ENCODE data around the gene RALY. TPM values are rescaled to one million over a fixed set of nuclear protein-coding genes. Genes with fewer than 3 reads are reported as not detected.

Gene RALY
- total RNA-seq, 4 donors from 2014 or later: 71.6 to 166 (median 149) TPM

DNA sequence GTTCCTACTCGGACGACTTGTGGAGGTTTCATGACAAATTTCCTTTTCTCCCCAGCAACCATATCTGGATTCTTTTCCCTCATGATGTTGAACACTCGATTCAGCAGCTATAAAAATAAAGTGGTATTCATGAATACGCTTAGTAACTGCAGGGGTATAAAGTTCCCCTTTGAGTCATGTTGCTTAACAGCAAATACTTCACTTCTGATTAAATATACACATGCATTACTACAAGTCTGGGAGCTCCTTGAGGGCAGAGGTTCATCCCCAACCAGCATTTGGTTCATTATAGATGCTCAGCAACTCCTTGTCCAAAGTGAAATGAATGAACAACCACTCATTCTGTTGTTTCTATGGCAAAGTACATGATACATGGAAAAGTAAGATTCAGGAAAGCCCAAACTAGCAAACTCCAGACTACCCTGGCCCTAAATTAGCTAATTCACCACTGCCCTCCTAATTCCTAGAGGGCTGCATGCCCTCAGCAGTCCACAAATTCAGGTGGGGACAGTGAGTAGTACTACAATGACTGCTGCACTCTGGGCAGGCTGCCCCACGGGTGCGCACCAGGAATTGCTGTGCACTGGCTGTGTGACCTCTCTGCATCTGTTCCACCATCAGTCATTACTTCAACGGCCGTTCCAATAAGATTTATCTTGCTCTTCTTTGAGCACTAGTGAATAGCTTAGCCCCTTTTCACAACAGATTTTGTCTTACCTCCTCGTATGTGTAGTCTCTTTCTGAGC lies 103.2 kb downstream of the RALY start:
- 85 to 87% methylated on average over 8 to 9 of the region's 9 CpGs for WGBS, 2 donors (ENCODE audit: low coverage in 1 of 2)
- Histone ChIP-seq H3K9me3 (no peaks in the 10 kb centered on the region), H3K4me1 (no peaks in the 10 kb centered on the region), H3K4me3 (no peak overlapping the region), H3K27me3 (no peaks in the 10 kb centered on the region), H3K36me3 (peaks cover 0 to 68% (median 32%) of the 10 kb centered on the region in 4 donors), H3K27ac (no peak overlapping the region)
- TF ChIP-seq, protein P1, sequence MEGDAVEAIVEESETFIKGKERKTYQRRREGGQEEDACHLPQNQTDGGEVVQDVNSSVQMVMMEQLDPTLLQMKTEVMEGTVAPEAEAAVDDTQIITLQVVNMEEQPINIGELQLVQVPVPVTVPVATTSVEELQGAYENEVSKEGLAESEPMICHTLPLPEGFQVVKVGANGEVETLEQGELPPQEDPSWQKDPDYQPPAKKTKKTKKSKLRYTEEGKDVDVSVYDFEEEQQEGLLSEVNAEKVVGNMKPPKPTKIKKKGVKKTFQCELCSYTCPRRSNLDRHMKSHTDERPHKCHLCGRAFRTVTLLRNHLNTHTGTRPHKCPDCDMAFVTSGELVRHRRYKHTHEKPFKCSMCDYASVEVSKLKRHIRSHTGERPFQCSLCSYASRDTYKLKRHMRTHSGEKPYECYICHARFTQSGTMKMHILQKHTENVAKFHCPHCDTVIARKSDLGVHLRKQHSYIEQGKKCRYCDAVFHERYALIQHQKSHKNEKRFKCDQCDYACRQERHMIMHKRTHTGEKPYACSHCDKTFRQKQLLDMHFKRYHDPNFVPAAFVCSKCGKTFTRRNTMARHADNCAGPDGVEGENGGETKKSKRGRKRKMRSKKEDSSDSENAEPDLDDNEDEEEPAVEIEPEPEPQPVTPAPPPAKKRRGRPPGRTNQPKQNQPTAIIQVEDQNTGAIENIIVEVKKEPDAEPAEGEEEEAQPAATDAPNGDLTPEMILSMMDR (IDR thresholded peaks at IDR 0.05): no peak
- TF ChIP-seq EP300 (IDR thresholded peaks at IDR 0.05; ENCODE audit: low read depth) (no peak), POLR2A (IDR thresholded peaks at IDR 0.05) (no peak), POLR2AphosphoS5 (IDR thresholded peaks at IDR 0.05) (no peak)
- intact Hi-C loops (cut with DNase I; ENCODE audit: low total_unique reads): no loop called here
- in situ Hi-C loops (cut with MboI; ENCODE audit: low pct_ligation_motif_present in 1 of 4, low pct_unique_long_range_greater_than_20kb in 1 of 4, low sequenced_read_pairs in 3 of 4): no loop called here
- no peak for DNase-seq

DNA sequence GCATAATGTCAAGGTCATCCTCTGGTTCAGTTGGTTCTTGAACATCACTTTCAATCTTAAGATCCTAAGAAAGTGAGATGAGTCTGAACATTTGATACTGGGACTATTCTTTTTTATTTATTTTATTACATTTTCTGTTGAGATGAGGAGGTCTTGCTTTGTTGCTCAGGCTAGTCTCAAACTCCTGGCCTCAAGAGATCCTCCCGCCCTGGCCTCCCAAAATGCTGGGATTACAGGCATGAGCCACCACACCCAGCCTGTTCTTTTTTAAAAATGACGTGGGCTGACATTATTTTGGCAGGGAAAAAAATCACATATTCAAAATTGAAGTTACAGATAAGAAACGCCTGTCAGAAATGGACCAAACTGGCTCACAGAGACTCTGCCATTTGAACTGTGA lies 104.9 kb downstream of the RALY start:
- Histone ChIP-seq H3K27me3 (no peaks in the 10 kb centered on the region), H3K4me1 (no peaks in the 10 kb centered on the region), H3K27ac (no peak overlapping the region), H3K4me3 (no peak overlapping the region), H3K9me3 (no peaks in the 10 kb centered on the region), H3K36me3 (peaks cover 0 to 68% (median 33%) of the 10 kb centered on the region in 4 donors)
- DNase-seq: no peak
- in situ Hi-C loops (cut with MboI; ENCODE audit: low pct_ligation_motif_present in 1 of 4, low pct_unique_long_range_greater_than_20kb in 1 of 4, low sequenced_read_pairs in 3 of 4): no loop called here
- WGBS, 2 donors (ENCODE audit: low coverage in 1 of 2): 80 to 88% methylated on average over 3 of the region's 3 CpGs
- intact Hi-C loops (cut with DNase I; ENCODE audit: low total_unique reads): no loop called here
- TF ChIP-seq, protein P1 (IDR thresholded peaks at IDR 0.05): no peak
- TF ChIP-seq POLR2AphosphoS5 (IDR thresholded peaks at IDR 0.05) (no peak), POLR2A (IDR thresholded peaks at IDR 0.05) (no peak), EP300 (IDR thresholded peaks at IDR 0.05; ENCODE audit: low read depth) (no peak)

DNA sequence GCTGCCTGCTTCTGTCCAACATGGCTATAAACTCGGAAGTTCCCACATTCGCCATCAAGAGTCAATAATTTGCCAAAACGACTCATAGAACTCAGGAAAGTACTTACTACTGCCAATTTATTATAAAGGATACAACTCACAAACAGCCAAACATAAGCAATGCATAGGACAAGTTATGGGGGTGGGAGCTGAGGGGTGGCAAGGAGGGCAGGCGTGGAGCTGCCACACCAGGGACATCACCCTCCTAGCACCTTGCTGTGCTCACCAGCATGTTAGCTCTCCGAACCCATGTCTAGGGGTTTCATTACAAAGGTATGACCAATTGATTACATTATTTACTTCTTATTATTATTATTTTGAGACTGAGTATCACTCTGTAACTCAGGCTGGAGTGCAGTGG lies 106.0 kb downstream of the RALY start:
- in situ Hi-C loops (cut with MboI; ENCODE audit: low pct_ligation_motif_present in 1 of 4, low pct_unique_long_range_greater_than_20kb in 1 of 4, low sequenced_read_pairs in 3 of 4) (no loop called here), intact Hi-C loops (cut with DNase I; ENCODE audit: low total_unique reads) (no loop called here)

DNA sequence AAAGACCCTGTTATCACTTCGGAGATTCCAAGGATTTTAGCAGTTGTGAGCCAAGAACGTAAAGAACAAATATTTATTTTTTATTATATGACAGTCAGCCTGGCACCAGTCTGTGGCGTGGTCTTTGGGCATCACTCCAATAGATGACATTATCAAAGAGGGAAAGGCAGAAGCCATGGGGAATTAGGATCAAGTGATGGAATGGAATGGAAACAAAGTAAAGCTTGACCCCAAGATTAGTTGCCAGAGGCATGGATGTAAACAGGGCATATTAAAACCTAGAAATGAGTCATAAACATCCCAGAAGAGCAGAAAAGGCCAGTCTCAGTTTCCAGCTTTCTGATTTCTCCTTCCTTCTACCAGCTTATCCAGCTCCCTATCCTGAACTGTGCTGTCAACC lies 106.9 kb downstream of the RALY start:
- Histone ChIP-seq H3K27ac (no peak overlapping the region), H3K4me3 (no peak overlapping the region), H3K27me3 (no peaks in the 10 kb centered on the region), H3K36me3 (peaks cover 0 to 68% (median 33%) of the 10 kb centered on the region in 4 donors), H3K9me3 (no peaks in the 10 kb centered on the region), H3K4me1 (no peaks in the 10 kb centered on the region)
- DNase-seq: no peak
- WGBS, 2 donors (ENCODE audit: low coverage in 1 of 2): 49 to 56% methylated on average over 3 of the region's 3 CpGs
- in situ Hi-C loops (cut with MboI; ENCODE audit: low pct_ligation_motif_present in 1 of 4, low pct_unique_long_range_greater_than_20kb in 1 of 4, low sequenced_read_pairs in 3 of 4) (no loop called here), intact Hi-C loops (cut with DNase I; ENCODE audit: low total_unique reads) (no loop called here)
- TF ChIP-seq EP300 (IDR thresholded peaks at IDR 0.05; ENCODE audit: low read depth) (no peak), POLR2AphosphoS5 (IDR thresholded peaks at IDR 0.05) (no peak), POLR2A (IDR thresholded peaks at IDR 0.05) (no peak)
- TF ChIP-seq, protein P1 (IDR thresholded peaks at IDR 0.05): no peak

More for the DNA sequence above, 106.0 kb downstream of the RALY start:
- Histone ChIP-seq H3K27me3 (no peaks in the 10 kb centered on the region), H3K9me3 (no peaks in the 10 kb centered on the region), H3K36me3 (peaks cover 0 to 70% (median 34%) of the 10 kb centered on the region in 4 donors), H3K4me3 (no peak overlapping the region), H3K4me1 (no peaks in the 10 kb centered on the region), H3K27ac (no peak overlapping the region)
- WGBS, 2 donors (ENCODE audit: low coverage in 1 of 2): 60 to 78% methylated on average over 3 to 5 of the region's 5 CpGs
- no peak for DNase-seq
- TF ChIP-seq POLR2A (IDR thresholded peaks at IDR 0.05) (no peak), POLR2AphosphoS5 (IDR thresholded peaks at IDR 0.05) (no peak), EP300 (IDR thresholded peaks at IDR 0.05; ENCODE audit: low read depth) (no peak)
- TF ChIP-seq, protein P1 (IDR thresholded peaks at IDR 0.05): no peak
